Stimulated activated CD8-positive, alpha-beta memory T cell treated with anti-CD3 and anti-CD28 coated beads, Interleukin-12 subunit alpha, Interleukin-12 subunit beta, amount 100 ng/mL, for 24 hours (primary cell): Measurements from ENCODE around the gene INPP5F.
"Not testable (repeated sequence)": the region's sequence is repeated elsewhere in the genome, so short reads cannot be mapped to it uniquely, and the experiment has no call there.

ENCODE experiments used
- DNase-seq: peaks from one replicate; pipeline ENCODE4 v3.0.0-alpha.2; 2020; ENCODE audit errors: extremely low read depth

INPP5F gene

DNA sequence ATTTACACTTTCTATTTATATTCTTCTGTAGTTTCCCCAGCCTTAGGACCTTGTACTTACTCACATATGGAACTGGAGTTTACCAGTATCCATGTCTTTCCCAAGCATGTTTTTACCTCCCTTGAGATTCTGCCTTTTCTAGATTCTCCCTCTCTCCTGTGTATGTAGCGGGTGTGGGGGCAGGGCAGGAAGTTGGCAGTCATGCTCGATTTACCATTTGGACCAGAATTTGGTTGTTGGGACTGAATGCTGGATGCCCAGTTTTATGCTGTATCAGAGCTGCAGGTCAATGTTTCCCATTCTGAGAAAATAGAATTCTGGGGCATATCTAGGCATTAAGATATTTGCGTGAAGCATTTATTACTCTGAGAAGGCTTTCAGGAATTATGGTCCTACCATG, 14.2 kb downstream of the INPP5F start:
- no peak for DNase-seq

- DNase-seq = no peak
These were observed 17.2 kb downstream of the INPP5F start for GRCh38 chr10:119742947-119743648.

DNA sequence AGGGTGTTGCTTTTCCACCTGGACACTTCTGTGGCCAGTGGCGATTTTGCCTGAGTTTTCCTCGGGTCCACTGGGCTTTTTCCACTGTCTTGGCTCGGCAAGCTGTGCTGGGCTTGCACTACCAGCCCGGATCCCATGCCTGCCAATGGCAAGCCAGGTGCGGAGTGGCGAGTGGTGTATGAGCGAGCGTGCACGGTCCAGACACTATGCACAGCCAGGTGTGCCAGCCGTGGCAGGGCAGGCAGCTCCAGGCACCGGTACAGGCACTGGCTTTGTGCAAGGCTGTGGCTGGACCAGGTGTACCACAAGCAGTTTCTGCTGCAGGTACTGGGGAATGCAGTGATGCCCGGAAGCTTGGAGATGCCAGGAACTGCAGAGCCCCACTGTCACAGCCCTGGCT, 22.1 kb downstream of the INPP5F start:
- no peak for DNase-seq

DNA sequence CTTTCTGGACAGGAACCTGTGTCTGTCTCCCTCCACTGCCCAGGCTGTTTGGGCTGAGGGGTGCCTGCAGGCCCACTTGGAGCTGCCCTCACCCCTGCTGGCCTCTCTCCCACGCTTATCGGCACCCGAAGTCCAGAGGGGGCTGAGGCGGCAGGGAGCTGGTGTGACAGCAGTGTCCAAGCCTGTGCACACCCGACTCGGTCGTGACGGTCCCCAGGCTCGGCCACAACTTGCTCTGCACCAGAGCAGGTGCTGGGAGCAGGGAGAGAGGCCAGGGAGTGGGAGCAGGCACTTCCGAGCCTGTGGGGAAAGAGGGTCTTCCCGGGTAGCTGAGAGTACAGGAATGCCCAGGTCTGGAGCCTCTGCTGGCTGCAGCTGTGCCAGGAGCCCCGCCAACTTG, 23.0 kb downstream of the INPP5F start:
- DNase-seq = no peak

- no peak for DNase-seq
These were observed 23.6 kb downstream of the INPP5F start for GRCh38 chr10:119749455-119749854.

- DNase-seq = no peak
These were observed 24.8 kb downstream of the INPP5F start for GRCh38 chr10:119750391-119751230.

DNA sequence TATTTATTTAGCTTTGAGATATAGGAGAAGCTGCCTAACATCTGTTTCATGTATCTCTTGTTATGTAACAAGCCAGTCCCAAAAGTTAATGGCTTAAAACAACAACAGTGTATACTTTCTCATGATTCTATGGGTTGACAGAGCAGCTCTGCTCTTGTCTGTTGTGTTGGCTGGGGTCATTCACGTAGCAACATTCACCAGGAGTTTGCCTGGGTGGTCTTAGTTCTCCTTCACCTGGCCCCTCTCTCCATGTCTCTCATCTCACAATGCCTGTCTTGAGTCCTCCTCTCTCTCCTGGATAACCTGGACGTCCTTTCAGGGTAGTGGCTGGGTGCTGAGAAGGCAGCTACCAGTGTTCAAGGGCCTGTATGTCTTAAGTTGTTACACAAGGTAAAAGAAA, 27.5 kb downstream of the INPP5F start:
- DNase-seq = no peak

DNA sequence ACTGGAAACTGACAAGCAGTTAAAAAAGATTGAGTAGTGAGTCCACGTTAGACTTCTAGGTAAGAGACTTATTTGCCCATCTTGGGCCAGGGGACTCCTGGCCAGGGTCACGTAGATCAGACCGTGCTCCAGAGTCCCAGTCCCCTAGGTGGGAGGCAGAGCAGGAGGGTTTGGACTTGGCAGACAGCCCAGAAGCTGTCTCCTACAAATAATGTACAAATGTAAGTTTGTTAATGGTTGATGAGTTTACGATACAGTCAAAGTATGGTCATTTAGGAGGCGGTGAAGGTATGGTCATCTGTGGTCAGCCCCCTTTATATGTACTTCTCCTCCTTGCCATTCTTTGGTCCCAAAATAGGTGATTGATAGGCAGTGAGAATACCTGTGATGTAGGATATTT, 28.2 kb downstream of the INPP5F start:
- no peak for DNase-seq

DNA sequence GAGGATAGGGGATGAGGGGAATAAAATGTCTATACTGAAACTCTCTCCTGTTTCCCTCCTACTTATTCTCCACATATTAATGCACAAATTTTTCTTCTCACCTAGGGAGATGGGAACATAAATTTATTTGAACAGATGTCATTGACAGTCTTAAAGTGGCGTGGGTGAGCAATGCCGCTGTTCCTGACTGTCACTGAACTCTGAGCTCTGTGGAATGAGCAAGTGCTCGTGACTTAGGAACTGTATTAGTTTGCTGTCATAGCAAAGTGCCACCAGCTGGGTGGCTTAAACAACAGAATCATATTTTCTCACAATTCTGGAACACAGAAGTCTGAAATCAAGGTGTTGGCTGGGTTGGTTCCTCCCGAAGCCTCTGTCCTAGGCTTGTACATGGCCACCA, 29.1 kb downstream of the INPP5F start:
- no peak for DNase-seq

DNA sequence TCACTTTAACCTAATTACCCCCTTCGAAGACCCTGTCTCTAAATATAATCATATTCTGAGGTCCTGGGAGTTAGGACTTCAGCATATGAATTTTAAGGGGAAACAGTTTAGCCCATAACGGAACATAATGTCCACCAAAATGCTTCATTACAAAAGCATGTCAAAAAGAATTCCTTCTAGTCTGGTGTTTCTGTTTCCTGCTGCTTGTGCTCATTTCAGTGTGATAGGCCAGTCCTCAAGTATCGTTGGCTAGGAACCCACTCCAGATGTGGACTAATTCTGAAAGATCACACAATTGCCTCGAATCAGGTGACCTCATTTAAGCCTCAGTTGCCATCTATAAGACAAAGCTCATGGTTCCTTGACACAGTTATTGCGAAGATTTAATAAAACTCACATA, 29.6 kb downstream of the INPP5F start:
- DNase-seq = no peak

GRCh38 chr10:119758448-119759195, 32.8 kb downstream of the INPP5F start:
- no peak for DNase-seq

DNA sequence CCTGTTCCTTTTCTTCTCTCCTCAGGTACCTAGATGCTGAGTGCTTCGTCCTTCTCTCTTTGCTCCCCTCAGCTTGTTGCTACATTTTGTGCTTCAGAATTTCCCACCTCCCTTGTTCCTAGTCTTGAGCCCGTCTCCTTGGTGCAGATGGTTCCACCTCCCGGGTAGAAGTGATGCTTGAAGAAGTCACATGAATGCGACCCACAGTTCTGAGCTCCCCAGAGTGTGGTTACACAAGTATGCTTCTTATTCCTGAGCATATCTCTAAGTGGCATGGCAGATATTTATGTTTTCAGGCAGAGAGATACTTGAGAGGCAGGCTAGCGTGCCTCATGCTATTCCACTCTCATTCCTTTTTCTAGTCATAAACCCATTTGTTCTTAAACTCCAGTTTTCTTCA, 34.0 kb downstream of the INPP5F start:
- DNase-seq = no peak

- DNase-seq = no peak
These were observed 35.3 kb downstream of the INPP5F start for GRCh38 chr10:119761106-119761505.

GRCh38 chr10:119762035-119762434, 36.2 kb downstream of the INPP5F start:
- no peak for DNase-seq

DNA sequence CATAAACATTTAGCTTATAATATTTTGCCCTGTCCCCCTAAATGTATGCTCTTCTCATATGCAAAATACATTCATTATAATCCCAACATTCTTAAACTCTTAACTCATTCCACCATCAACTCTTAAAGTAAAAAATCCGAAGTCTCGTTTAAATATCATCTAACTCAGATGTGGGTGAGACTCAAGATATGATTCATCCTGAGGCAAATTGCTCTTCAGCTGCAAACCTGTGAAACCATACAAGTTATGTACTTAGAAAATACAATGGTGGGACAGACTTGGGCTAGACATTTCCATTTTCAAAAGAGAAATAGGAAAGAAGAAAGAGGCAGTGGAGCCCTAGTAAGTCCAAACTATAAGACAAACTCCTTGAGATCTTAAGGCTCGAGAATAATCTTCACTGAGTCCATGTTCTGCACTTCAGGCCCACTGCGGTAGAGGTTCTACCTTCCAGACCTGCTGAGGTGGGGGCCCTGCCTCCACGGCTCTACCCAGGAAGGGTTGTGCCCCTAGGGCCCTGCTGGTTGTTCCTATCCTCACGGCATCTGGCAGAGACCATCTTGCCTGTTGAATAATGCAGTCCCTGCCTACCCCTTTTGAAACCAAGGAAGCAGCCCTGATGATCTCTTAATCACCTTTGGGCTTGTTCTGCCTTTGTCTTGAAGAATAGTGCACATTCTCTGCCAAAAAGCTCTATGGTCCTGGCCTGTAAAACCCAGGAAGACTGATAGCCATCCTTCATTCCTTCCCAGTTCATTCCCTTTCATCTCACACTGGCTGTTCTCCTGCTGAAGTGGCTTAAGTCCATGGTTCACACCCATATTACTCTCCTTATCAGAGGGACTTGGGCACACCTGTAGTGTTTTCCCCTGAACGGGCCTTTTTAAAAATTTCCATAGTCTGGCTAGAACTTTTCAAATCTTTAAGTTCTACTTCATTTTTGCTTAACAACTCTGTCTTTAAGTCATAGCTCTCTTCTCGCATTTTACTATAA, 37.3 kb downstream of the INPP5F start:
- DNase-seq = no peak

GRCh38 chr10:119768455-119769094, 42.7 kb downstream of the INPP5F start:
- no peak for DNase-seq

GRCh38 chr10:119769886-119770285, 44.0 kb downstream of the INPP5F start:
- DNase-seq = no peak

DNA sequence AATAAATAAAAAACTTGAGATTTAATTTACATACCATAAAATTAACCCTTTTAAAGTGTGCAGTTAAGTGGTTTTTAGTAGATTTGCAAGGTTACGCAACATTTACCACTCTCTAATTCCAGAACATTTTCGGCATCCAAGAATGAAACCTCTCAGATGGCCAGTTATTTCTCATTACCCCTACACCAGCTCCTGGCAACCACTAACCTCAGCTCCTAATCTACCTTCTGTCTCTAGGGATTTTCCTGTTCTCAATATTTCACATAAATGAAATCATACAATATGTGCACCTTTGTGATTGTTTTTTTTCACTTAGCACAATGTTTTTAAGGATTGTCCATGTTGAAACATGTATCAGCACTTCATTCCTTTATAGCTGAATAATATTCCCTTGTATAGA, 45.1 kb downstream of the INPP5F start:
- DNase-seq = no peak

- no peak for DNase-seq
These were observed 46.5 kb downstream of the INPP5F start for GRCh38 chr10:119772334-119772733.

DNA sequence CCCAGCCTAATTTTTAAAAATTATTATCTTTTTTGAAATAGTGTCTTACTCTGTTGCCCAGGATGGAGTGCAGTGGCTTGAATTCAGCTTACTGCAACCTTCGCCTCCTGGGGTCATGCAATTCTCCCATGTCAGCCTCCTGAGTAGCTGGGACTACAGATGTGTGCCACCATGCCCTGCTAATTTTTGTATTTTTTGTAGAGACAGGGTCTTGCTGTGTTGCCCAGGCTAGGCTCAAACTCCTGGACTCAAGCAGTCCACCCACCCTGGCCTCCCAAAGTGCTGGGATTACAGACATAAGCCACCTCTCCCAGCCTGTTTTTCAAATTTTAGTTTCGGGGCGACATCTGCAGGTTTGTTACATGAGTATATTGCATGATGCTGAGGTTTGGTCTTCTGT, 47.2 kb downstream of the INPP5F start:
- not testable (repeated sequence) for DNase-seq

DNA sequence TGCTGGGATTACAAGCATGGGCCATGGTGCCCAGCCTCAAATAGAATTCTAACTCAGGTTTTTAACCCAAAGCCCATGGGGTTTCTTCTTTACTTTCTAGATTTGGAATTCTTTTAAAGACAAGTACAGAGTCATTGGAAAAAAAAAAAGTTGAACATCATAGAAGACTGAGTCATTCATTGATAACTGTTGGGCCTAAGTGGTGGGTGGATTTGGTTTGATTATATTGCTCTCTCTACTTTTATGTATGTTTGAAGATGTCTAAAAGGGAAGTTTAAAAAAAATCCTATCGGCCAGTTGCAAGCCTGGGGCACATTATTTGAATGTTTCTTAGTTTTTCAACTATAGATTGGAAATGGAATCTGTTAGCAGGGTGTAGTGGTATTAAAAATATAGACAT, 49.7 kb downstream of the INPP5F start:
- DNase-seq = no peak
